ENCODE measurements around the gene MORF4L1. TPM values are rescaled to one million over a fixed set of nuclear protein-coding genes. Genes with fewer than 3 reads are reported as not detected.

Gene MORF4L1
- total RNA-seq, 1 donor from 2014 or later: 296 TPM

DNA sequence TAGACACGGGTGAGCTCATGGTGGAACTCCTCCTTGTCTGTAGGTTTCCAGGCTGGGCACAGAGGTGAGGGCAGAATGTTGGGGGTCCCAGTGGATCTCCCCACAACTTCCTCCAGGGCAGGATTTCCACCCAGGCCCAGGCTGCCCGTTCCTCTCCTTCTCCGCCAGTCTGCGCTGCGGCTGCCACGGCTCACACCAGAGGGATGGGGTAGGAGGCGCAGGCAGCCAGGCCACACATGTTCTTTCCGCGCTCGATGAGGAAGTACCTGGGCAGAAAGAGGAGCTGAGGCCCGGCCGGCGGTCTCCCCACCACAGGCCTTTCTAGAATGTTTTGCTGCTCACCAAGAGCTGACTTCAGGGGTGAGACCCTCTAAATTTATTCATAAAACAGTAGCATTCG is 49.2 kb downstream of the MORF4L1 start:
- no peak for FAIRE-seq
- TF ChIP-seq, protein P1, sequence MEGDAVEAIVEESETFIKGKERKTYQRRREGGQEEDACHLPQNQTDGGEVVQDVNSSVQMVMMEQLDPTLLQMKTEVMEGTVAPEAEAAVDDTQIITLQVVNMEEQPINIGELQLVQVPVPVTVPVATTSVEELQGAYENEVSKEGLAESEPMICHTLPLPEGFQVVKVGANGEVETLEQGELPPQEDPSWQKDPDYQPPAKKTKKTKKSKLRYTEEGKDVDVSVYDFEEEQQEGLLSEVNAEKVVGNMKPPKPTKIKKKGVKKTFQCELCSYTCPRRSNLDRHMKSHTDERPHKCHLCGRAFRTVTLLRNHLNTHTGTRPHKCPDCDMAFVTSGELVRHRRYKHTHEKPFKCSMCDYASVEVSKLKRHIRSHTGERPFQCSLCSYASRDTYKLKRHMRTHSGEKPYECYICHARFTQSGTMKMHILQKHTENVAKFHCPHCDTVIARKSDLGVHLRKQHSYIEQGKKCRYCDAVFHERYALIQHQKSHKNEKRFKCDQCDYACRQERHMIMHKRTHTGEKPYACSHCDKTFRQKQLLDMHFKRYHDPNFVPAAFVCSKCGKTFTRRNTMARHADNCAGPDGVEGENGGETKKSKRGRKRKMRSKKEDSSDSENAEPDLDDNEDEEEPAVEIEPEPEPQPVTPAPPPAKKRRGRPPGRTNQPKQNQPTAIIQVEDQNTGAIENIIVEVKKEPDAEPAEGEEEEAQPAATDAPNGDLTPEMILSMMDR (IDR thresholded peaks at IDR 0.05; ENCODE audit: insufficient read depth, low read length, severe bottlenecking): no peak
- Histone ChIP-seq H3K4me3 (ENCODE audit: low read depth, low read length) (no peak overlapping the region), H3K36me3 (ENCODE audit: control insufficient read depth, insufficient read depth, low read length) (peaks cover 23% of the 10 kb centered on the region), H3K27me3 (ENCODE audit: control insufficient read depth, insufficient read depth, low read length) (no peaks in the 10 kb centered on the region)
- no peak for DNase-seq (ENCODE audit: low read depth)

DNA sequence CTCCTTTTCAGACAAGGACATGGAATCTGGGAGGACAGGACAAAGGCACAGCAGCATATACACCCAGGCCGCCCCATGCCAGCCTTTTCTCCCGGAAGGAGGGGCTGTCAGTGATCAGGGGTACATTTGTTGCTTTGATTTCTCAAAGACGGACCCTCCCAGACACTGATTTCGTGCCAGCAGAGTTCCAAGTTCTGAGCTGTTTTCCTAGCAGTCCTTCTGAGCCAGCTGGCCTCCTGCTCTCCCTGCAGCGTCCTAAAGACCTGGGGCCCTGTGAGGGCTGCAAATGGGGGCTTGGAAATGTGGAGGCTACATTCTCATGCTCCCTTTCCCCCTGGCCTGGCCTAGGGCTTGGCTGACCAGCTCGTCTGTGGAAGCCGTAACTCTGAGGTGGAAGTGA is 49.8 kb downstream of the MORF4L1 start:
- Histone ChIP-seq H3K4me3 (ENCODE audit: low read depth, low read length) (no peak overlapping the region), H3K36me3 (ENCODE audit: control insufficient read depth, insufficient read depth, low read length) (peaks cover 26% of the 10 kb centered on the region), H3K27me3 (ENCODE audit: control insufficient read depth, insufficient read depth, low read length) (no peaks in the 10 kb centered on the region)
- DNase-seq (ENCODE audit: low read depth) (no peak), FAIRE-seq (no peak)
- TF ChIP-seq, protein P1 (IDR thresholded peaks at IDR 0.05; ENCODE audit: insufficient read depth, low read length, severe bottlenecking): no peak

DNA sequence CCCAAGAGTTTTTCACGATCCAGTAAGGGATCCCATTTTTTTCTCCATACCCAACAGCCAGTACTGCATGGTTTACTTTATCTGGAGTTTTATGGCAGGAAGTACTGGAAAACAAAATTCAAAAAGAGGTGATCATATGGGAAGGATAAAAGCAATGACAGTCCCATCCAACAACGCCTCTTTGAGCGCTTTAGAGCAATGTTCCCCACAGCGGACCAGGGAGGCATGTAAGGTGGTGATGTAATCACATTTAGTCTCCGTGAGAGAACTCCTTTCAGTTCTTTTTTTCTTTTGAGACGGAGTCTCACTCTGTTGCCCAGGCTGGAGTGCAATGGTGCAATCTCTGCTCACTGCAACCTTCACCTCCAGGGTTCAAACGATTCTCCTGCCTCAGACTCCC is 50.3 kb downstream of the MORF4L1 start:
- FAIRE-seq: no peak
- Histone ChIP-seq H3K36me3 (ENCODE audit: control insufficient read depth, insufficient read depth, low read length) (peaks cover 29% of the 10 kb centered on the region), H3K27me3 (ENCODE audit: control insufficient read depth, insufficient read depth, low read length) (no peaks in the 10 kb centered on the region), H3K4me3 (ENCODE audit: low read depth, low read length) (no peak overlapping the region)
- DNase-seq (ENCODE audit: low read depth): no peak
- TF ChIP-seq, protein P1 (IDR thresholded peaks at IDR 0.05; ENCODE audit: insufficient read depth, low read length, severe bottlenecking): no peak

DNA sequence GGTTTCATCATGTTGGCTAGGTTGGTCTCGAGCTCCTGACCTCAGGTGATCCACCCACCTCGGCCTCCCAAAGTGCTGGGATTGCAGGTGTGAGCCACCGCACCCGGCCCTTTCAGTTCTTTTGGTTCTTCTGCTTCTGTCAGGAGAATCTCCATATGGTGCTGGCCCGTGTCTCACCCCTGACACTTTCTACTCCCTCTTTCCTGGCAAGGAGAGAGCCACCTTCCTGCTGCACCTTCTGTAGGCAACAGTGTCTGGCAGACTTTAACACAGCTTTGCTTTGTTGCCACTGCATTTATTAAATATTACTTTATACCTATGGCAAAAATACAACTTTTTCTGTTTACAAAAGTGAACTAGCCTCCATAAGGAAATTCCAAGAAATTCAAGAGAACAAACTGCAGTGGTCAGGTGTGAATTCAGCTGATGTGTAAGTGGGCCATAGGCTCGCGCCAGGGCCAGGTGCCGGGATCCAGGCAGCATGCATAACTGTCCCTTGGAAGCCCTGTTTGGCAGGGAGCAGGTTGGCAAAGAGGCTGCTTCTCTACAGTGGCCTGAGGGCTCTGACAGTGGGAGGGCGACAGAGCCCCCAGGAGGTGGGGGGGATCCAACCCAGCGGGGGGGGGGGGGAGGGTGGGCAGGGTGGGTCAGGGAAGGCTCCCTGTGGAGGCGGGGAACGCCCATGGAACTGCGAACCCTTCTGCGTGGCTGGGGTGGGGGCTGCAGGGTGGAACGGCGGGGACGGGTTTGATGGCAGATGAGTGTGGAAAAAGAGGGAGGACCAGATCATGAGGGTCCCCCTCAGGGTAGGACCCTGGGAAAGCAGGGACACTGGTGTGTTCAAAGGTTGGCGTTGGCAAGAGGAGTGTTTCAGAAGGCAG is 51.0 kb downstream of the MORF4L1 start:
- no peak for DNase-seq (ENCODE audit: low read depth)
- TF ChIP-seq, protein P1 (IDR thresholded peaks at IDR 0.05; ENCODE audit: insufficient read depth, low read length, severe bottlenecking): no peak
- no peaks in the 10 kb centered on the region for H3K27me3 ChIP-seq (ENCODE audit: control insufficient read depth, insufficient read depth, low read length)
- H3K36me3 ChIP-seq (ENCODE audit: control insufficient read depth, insufficient read depth, low read length): peaks cover 27% of the 10 kb centered on the region
- FAIRE-seq: no peak
- no peak overlapping the region for H3K4me3 ChIP-seq (ENCODE audit: low read depth, low read length)

DNA sequence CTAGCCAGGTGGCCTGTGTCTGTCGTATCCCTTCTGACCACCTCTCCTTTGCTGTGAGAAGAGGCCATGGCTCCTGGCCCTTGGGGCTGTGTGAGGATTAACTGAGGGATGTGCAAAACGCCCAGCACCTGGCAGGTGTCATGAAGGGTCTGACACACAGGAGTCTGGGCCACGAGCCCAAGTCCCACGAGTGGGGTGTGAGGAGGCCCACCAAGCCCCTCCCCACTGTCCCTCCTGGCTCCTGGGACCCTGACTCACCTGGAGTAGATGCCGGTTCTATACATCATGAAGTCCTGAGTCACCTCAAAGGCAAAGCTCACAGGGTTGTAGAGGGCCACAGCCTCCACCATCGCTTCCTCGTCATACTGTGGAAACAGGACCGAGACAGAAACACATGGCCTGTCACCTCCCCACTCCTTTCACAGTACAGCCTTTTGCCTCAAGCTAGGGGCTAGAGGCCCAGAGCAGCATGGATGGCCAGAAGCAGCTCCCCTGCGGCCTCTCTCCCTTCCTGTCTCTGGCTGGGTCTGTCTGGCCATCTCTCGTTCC is 52.5 kb downstream of the MORF4L1 start:
- H3K4me3 ChIP-seq (ENCODE audit: low read depth, low read length): no peak overlapping the region
- H3K36me3 ChIP-seq (ENCODE audit: control insufficient read depth, insufficient read depth, low read length): peaks cover 29% of the 10 kb centered on the region
- DNase-seq (ENCODE audit: low read depth): no peak
- FAIRE-seq: no peak
- H3K27me3 ChIP-seq (ENCODE audit: control insufficient read depth, insufficient read depth, low read length): no peaks in the 10 kb centered on the region
- TF ChIP-seq, protein P1 (IDR thresholded peaks at IDR 0.05; ENCODE audit: insufficient read depth, low read length, severe bottlenecking): no peak
